Panc1 (cell line): Measurements from ENCODE around the gene SLC23A3. TPM values are rescaled to one million over a fixed set of nuclear protein-coding genes. Genes with fewer than 3 reads are reported as not detected.
A peak's percentile ranks its signal among the peaks of the same experiment; 100 is the strongest.

Experiments used
- ATAC-seq: fragments of 200-7000 bp; cut with Tn5 transposase; 2 replicates; pipeline ENCODE4 v1.9.1; 2020; ENCODE audit warnings: mild to moderate bottlenecking, moderate library complexity
- BruUV-seq: library from RNA; stranded (reverse); fragments of 400-500 nt; replicated peaks from 2 replicates; lab custom pipeline; 2021; lab: Mats Ljungman, UMichigan
- CTCF ChIA-PET: fragments of 300-600 bp; sonication (Branson Sonifier 250); formaldehyde crosslinking; loops from one replicate; lab custom pipeline; 2022; ENCODE audit warnings: antibody characterized with exemption; lab: Charles Lee
- POLR2A ChIA-PET: fragments of 300-600 bp; sonication (Branson Sonifier 250); formaldehyde crosslinking; loops from one replicate; lab custom pipeline; 2022; ENCODE audit warnings: antibody characterized with exemption; lab: Charles Lee
- DNase-seq: peaks from one replicate; pipeline ENCODE4 v3.0.0-alpha.2; 2010; ENCODE audit warnings: low read depth, low spot score
- H3K27ac ChIP-seq: 2 replicates; pipeline ENCODE4 v1.5.1; 2011; ENCODE audit warnings: mild to moderate bottlenecking, low read length, inconsistent platforms
- H3K27me3 ChIP-seq: fragments of 200-500 bp; sonication (Bioruptor generic); 2 replicates; pipeline ENCODE4 v1.6.0; 2014; ENCODE audit warnings: low read length, inconsistent platforms; ENCODE audit not compliant: control insufficient read depth, insufficient read depth
- H3K36me3 ChIP-seq: fragments of 200-500 bp; sonication (Bioruptor generic); 2 replicates; pipeline ENCODE4 v1.5.1; 2014; ENCODE audit warnings: inconsistent platforms, mild to moderate bottlenecking, low read length, moderate library complexity; ENCODE audit not compliant: control insufficient read depth, insufficient read depth
- H3K4me1 ChIP-seq: 2 replicates; pipeline ENCODE4 v1.5.1; 2011; ENCODE audit warnings: inconsistent platforms, mild to moderate bottlenecking, low read length, moderate library complexity; ENCODE audit not compliant: control insufficient read depth, insufficient read depth
- H3K4me3 ChIP-seq, 2 experiments: 2 replicates each; pipeline ENCODE4 v1.5.1; 2011 to 2012; ENCODE audit warnings: low read depth in 2 of 2, low read length in 2 of 2, mild to moderate bottlenecking in 2 of 2, inconsistent platforms in 1 of 2, moderate library complexity in 1 of 2
- H3K9me3 ChIP-seq: fragments of 200-500 bp; sonication (Bioruptor generic); 2 replicates; pipeline ENCODE4 v1.5.1; 2014; ENCODE audit warnings: low read depth, mild to moderate bottlenecking, inconsistent platforms, low read length, moderate library complexity; ENCODE audit not compliant: control insufficient read depth, insufficient read depth
- POLR2AphosphoS5 ChIP-seq: IDR thresholded peaks from 2 replicates; pipeline ENCODE4 v1.6.1; 2012; ENCODE audit warnings: mild to moderate bottlenecking, low read depth, low read length, moderate library complexity
- SIN3A ChIP-seq: IDR thresholded peaks from 2 replicates; pipeline ENCODE4 v1.6.1; 2012; ENCODE audit warnings: low read depth, mild to moderate bottlenecking, low read length, moderate library complexity, borderline replicate concordance; ENCODE audit not compliant: insufficient read depth
- TCF7L2 ChIP-seq: IDR thresholded peaks from 2 replicates; pipeline ENCODE4 v1.6.1; 2011; ENCODE audit warnings: mild to moderate bottlenecking, low read depth, low read length, inconsistent platforms
- in situ Hi-C: cut with HindIII; loops from 2 replicates; pipeline ENCODE4 v1.10.0; 2016; ENCODE audit warnings: low sequenced_read_pairs, low pct_unique_long_range_greater_than_20kb
- intact Hi-C: fragments of 100-400 bp; cut with micrococcal nuclease; formaldehyde crosslinking; loops from one replicate; pipeline ENCODE4 v1.10.0; 2022; ENCODE audit not compliant: unreplicated experiment
- total RNA-seq: library from RNA; stranded (reverse); gene quantifications from one replicate; pipeline ENCODE4 v1.2.1, GENCODE V29; 2021; ENCODE audit not compliant: unreplicated experiment
- TF ChIP-seq, protein P1 (sequence below), 2 experiments: IDR thresholded peaks; 2 replicates each; pipeline ENCODE4 v1.6.1; 2011 to 2012; ENCODE audit warnings: low read depth in 2 of 2, control low read depth in 1 of 2, low read length in 1 of 2, mild to moderate bottlenecking in 1 of 2, moderate library complexity in 1 of 2; ENCODE audit not compliant: insufficient read depth in 1 of 2
- TF ChIP-seq, protein P2 (sequence below): fragments of 450-650 bp; IDR thresholded peaks from 2 replicates; pipeline ENCODE4 v1.5.1; 2017; ENCODE audit warnings: mild to moderate bottlenecking

The SLC23A3 gene
- total RNA-seq, 1 experiment from 2014 or later: 3.3 TPM

DNA sequence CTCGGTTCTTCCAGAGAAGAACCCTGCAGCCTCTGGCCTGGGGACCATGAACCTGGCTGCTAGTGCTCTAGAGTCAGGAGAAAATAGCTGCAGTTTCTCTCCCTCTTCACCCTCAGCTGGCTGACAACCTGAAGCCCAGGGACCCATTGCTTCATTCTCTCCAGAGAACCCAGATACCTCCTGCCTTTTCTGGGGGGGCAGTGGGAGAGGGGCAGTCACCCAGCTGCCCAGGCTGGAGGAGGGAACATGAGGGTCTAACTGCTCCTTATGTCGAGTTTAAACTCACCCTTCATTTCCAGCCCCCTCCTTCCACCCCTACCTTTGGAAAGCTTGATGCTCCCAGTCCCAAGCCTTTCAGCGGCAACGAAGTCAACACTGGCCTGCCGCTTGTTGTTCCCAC is 29.1 kb upstream of the SLC23A3 start:
- Histone ChIP-seq H3K27ac (no peak overlapping the region), H3K36me3 (no peaks in the 10 kb centered on the region), H3K4me1 (no peaks in the 10 kb centered on the region), H3K9me3 (no peaks in the 10 kb centered on the region), H3K27me3 (no peaks in the 10 kb centered on the region), H3K4me3 (no peak overlapping the region)
- CTCF ChIA-PET: no interaction called here
- no peak for DNase-seq
- POLR2A ChIA-PET: interaction anchor here (0.6 kb wide), 1 partner anchor 189 kb away, joined by 13 read pairs; the partner anchor contains the start of gene DNPEP
- BruUV-seq: no TSS peak
- ATAC-seq: no peak
- in situ Hi-C loops: no loop called here
- intact Hi-C loops: no loop called here
- no peak for TF ChIP-seq SIN3A
- TF ChIP-seq POLR2AphosphoS5: no peak
- no peak for TF ChIP-seq TCF7L2

DNA sequence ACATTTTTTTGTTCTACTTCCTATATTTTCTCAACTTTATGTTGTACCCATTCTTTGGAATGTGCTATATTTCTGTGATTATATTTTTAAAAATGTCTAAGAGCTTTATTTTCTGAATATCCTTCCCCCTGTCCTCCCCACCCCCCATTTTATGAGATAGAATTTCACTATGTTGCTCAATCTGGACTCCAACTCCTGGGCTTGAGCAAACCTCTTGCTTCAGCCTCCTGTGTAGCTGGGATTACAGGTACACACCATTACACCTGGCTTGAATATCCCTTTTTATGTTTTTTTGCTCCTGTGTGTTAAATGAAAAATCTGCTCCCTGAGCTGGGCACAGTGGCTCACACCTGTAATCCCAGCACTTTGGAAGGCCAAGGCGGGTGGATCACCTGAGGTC is 27.6 kb upstream of the SLC23A3 start:
- TF ChIP-seq, protein P1, sequence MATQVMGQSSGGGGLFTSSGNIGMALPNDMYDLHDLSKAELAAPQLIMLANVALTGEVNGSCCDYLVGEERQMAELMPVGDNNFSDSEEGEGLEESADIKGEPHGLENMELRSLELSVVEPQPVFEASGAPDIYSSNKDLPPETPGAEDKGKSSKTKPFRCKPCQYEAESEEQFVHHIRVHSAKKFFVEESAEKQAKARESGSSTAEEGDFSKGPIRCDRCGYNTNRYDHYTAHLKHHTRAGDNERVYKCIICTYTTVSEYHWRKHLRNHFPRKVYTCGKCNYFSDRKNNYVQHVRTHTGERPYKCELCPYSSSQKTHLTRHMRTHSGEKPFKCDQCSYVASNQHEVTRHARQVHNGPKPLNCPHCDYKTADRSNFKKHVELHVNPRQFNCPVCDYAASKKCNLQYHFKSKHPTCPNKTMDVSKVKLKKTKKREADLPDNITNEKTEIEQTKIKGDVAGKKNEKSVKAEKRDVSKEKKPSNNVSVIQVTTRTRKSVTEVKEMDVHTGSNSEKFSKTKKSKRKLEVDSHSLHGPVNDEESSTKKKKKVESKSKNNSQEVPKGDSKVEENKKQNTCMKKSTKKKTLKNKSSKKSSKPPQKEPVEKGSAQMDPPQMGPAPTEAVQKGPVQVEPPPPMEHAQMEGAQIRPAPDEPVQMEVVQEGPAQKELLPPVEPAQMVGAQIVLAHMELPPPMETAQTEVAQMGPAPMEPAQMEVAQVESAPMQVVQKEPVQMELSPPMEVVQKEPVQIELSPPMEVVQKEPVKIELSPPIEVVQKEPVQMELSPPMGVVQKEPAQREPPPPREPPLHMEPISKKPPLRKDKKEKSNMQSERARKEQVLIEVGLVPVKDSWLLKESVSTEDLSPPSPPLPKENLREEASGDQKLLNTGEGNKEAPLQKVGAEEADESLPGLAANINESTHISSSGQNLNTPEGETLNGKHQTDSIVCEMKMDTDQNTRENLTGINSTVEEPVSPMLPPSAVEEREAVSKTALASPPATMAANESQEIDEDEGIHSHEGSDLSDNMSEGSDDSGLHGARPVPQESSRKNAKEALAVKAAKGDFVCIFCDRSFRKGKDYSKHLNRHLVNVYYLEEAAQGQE (IDR thresholded peaks at IDR 0.05; ENCODE audit: insufficient read depth in 1 of 2, low read depth in 2 of 2, low read length in 1 of 2): no peak
- TF ChIP-seq TCF7L2 (no peak), POLR2AphosphoS5 (no peak), SIN3A (no peak)
- TF ChIP-seq, protein P2, sequence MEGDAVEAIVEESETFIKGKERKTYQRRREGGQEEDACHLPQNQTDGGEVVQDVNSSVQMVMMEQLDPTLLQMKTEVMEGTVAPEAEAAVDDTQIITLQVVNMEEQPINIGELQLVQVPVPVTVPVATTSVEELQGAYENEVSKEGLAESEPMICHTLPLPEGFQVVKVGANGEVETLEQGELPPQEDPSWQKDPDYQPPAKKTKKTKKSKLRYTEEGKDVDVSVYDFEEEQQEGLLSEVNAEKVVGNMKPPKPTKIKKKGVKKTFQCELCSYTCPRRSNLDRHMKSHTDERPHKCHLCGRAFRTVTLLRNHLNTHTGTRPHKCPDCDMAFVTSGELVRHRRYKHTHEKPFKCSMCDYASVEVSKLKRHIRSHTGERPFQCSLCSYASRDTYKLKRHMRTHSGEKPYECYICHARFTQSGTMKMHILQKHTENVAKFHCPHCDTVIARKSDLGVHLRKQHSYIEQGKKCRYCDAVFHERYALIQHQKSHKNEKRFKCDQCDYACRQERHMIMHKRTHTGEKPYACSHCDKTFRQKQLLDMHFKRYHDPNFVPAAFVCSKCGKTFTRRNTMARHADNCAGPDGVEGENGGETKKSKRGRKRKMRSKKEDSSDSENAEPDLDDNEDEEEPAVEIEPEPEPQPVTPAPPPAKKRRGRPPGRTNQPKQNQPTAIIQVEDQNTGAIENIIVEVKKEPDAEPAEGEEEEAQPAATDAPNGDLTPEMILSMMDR: no peak
- in situ Hi-C loops (no loop called here), intact Hi-C loops (no loop called here)
- POLR2A ChIA-PET: no interaction called here
- Histone ChIP-seq H3K27ac (no peak overlapping the region), H3K36me3 (no peaks in the 10 kb centered on the region), H3K9me3 (no peaks in the 10 kb centered on the region), H3K4me3 (no peak overlapping the region), H3K27me3 (no peaks in the 10 kb centered on the region), H3K4me1 (no peaks in the 10 kb centered on the region)
- CTCF ChIA-PET: interaction anchor here (0.7 kb wide), 1 partner anchor 28 kb away, joined by 9 read pairs; the partner anchor contains the start of gene SLC23A3
- no TSS peak for BruUV-seq
- no peak for ATAC-seq
- DNase-seq: no peak

DNA sequence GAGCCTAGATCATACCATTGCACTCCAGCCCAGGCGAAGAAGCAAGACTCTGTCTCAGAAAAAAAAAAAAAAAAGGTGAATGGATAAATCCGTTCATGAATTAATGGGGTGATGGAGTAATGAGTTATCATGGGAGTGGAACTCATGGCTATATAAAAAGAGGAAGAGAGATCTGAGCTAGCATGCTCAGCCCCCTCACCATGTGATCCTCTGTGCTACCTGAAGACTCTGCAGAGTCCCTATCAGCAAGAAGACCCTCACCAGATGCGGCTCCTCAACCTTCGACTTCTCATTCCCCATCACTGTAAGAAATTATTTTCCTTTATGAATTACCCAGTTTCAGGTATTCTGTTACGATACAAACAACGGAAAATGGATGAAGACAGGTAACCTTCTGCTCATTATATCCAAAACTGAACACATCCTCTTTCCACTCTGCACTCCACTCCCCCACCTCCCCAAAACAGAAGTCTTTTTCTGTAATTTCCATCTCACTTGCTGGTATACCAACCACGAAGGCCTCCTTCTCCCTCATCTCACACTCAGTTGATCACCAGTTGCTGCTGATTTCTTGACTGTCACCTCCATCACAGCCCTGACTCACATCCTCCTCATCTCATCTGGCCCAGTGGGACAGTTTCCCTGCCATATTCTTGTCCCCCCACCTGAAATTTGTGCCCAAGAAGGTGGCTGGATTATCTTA is 17.1 kb upstream of the SLC23A3 start:
- peaks cover 13% of the 10 kb centered on the region; the same call in 1 of the 2 replicates for H3K36me3 ChIP-seq
- in situ Hi-C loops: no loop called here
- H3K9me3 ChIP-seq: no peaks in the 10 kb centered on the region

More for the DNA sequence above, 17.1 kb upstream of the SLC23A3 start:
- intact Hi-C loops: no loop called here
- Histone ChIP-seq H3K4me3 (no peak overlapping the region), H3K27me3 (no peaks in the 10 kb centered on the region), H3K27ac (no peak overlapping the region), H3K4me1 (no peaks in the 10 kb centered on the region)
- BruUV-seq: no TSS peak
- TF ChIP-seq, protein P1 (IDR thresholded peaks at IDR 0.05; ENCODE audit: insufficient read depth in 1 of 2, low read depth in 2 of 2, low read length in 1 of 2): no peak
- no peak for TF ChIP-seq POLR2AphosphoS5
- TF ChIP-seq SIN3A: no peak
- TF ChIP-seq, protein P2: no peak
- TF ChIP-seq TCF7L2: no peak
- DNase-seq (no peak), ATAC-seq (peak; percentile 33)
- CTCF ChIA-PET: interaction anchor here (0.6 kb wide), 1 partner anchor 144 kb away, joined by 3 read pairs; no protein-coding TSS in a partner anchor
- POLR2A ChIA-PET: no interaction called here
